DOHH2 (cell line): ENCODE data around the gene ADPRM.
A peak's percentile ranks its signal among the peaks of the same experiment; 100 is the strongest.

ENCODE experiments used
- H3F3A ChIP-seq: fragments of 200-600 bp; sonication (generic), shearing (Covaris generic); 2 replicates; pipeline ENCODE4 v1.6.0; 2016; ENCODE audit warnings: antibody characterized with exemption, mild to moderate bottlenecking; ENCODE audit not compliant: control insufficient read depth, insufficient read depth
- H3K27ac ChIP-seq: fragments of 200-600 bp; sonication (generic); 2 replicates; pipeline ENCODE4 v1.5.1; 2014; ENCODE audit warnings: low read depth, mild to moderate bottlenecking, low read length, moderate library complexity
- H3K27me3 ChIP-seq: fragments of 200-600 bp; sonication (generic); 2 replicates; pipeline ENCODE4 v1.6.1; 2014; ENCODE audit warnings: mild to moderate bottlenecking, low read length, mixed read lengths; ENCODE audit not compliant: control insufficient read depth
- H3K36me3 ChIP-seq: fragments of 200-600 bp; sonication (generic); 2 replicates; pipeline ENCODE4 v1.6.1; 2014; ENCODE audit warnings: mild to moderate bottlenecking, low read length, moderate library complexity, mixed read lengths; ENCODE audit not compliant: control insufficient read depth
- H3K4me1 ChIP-seq: fragments of 200-600 bp; sonication (generic); 2 replicates; pipeline ENCODE4 v1.6.1; 2014; ENCODE audit warnings: mild to moderate bottlenecking, low read length, mixed read lengths; ENCODE audit not compliant: control insufficient read depth
- H3K4me2 ChIP-seq: fragments of 200-600 bp; sonication (generic); 2 replicates; pipeline ENCODE4 v1.6.0; 2014; ENCODE audit warnings: mild to moderate bottlenecking, low read length, moderate library complexity
- H3K4me3 ChIP-seq: fragments of 200-600 bp; sonication (generic); 2 replicates; pipeline ENCODE4 v1.5.1; 2014; ENCODE audit warnings: mild to moderate bottlenecking, low read length, mixed read lengths
- H3K79me2 ChIP-seq: fragments of 200-600 bp; sonication (generic); 2 replicates; pipeline ENCODE4 v1.6.1; 2014; ENCODE audit warnings: mild to moderate bottlenecking, low read length, mixed read lengths; ENCODE audit not compliant: control insufficient read depth
- H3K9me2 ChIP-seq: fragments of 200-600 bp; sonication (generic); replicated peaks from 2 replicates; pipeline ENCODE4 v1.6.1; 2014; ENCODE audit warnings: mild to moderate bottlenecking, low read length, mixed read lengths; ENCODE audit not compliant: control insufficient read depth
- H3K9me3 ChIP-seq: fragments of 200-600 bp; sonication (generic); 2 replicates; pipeline ENCODE4 v1.6.1; 2014; ENCODE audit warnings: antibody characterized with exemption, low read length, mixed read lengths; ENCODE audit not compliant: control insufficient read depth, insufficient read depth
- H4K20me1 ChIP-seq: fragments of 200-600 bp; sonication (generic); 2 replicates; pipeline ENCODE4 v1.6.0; 2014; ENCODE audit warnings: low read depth, mild to moderate bottlenecking, antibody characterized with exemption, low read length, moderate library complexity; ENCODE audit not compliant: control insufficient read depth, insufficient read depth
- EZH2phosphoT487 ChIP-seq: fragments of 200-600 bp; sonication (generic); IDR thresholded peaks from 2 replicates; pipeline ENCODE4 v1.6.1; 2017; ENCODE audit warnings: borderline replicate concordance, mild to moderate bottlenecking, antibody characterized with exemption, low read length, moderate library complexity, mixed read lengths
- TF ChIP-seq, protein P1 (sequence below): fragments of 200-600 bp; sonication (generic); IDR thresholded peaks from one replicate; pipeline ENCODE4 v1.5.1; 2014; ENCODE audit warnings: antibody characterized with exemption, mild to moderate bottlenecking, low read depth, low read length; ENCODE audit not compliant: poor library complexity, severe bottlenecking

The ADPRM gene

GRCh38 chr17:10697092-10698081, at the start of gene ADPRM, which contains the start of gene SCO1:
TSS of gene ADPRM (plus strand) at chr17:10697594. CDS start at chr17:10704927, 7,333 bp downstream.
TSS of gene SCO1 (minus strand) at chr17:10697533. CDS start at chr17:10697507, 26 bp downstream.
- H3K36me3 ChIP-seq = peaks cover 46% of the 10 kb centered on the region
- no peaks in the 10 kb centered on the region for H3K27me3 ChIP-seq
- H3K4me2 ChIP-seq = peak within 1 kb of the TSS; percentile 83
- no peaks in the 10 kb centered on the region for H3K9me2 ChIP-seq
- H3K4me3 ChIP-seq = peak within 1 kb of the TSS; percentile 95
- H3K79me2 ChIP-seq = peaks cover 72% of the 10 kb centered on the region
- no peak for TF ChIP-seq EZH2phosphoT487
- TF ChIP-seq, protein P1, sequence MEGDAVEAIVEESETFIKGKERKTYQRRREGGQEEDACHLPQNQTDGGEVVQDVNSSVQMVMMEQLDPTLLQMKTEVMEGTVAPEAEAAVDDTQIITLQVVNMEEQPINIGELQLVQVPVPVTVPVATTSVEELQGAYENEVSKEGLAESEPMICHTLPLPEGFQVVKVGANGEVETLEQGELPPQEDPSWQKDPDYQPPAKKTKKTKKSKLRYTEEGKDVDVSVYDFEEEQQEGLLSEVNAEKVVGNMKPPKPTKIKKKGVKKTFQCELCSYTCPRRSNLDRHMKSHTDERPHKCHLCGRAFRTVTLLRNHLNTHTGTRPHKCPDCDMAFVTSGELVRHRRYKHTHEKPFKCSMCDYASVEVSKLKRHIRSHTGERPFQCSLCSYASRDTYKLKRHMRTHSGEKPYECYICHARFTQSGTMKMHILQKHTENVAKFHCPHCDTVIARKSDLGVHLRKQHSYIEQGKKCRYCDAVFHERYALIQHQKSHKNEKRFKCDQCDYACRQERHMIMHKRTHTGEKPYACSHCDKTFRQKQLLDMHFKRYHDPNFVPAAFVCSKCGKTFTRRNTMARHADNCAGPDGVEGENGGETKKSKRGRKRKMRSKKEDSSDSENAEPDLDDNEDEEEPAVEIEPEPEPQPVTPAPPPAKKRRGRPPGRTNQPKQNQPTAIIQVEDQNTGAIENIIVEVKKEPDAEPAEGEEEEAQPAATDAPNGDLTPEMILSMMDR = peak; percentile 37
- H3K4me1 ChIP-seq = peaks cover 21% of the 10 kb centered on the region
- H3F3A ChIP-seq = no peaks in the 10 kb centered on the region
- 0 out of 2 replicates have a peak, but pooled peaks cover 7% of the 10 kb centered on the region for H4K20me1 ChIP-seq
- H3K27ac ChIP-seq = peak within 1 kb of the TSS; percentile 69
- no peaks in the 10 kb centered on the region for H3K9me3 ChIP-seq

GRCh38 chr17:10648381-10648780, 49.0 kb upstream of the ADPRM start:
- Histone ChIP-seq H3K27me3 (no peaks in the 10 kb centered on the region), H3K4me2 (no peak overlapping the region), H3K4me3 (no peak overlapping the region), H3K27ac (no peak overlapping the region), H4K20me1 (no peaks in the 10 kb centered on the region), H3K36me3 (no peaks in the 10 kb centered on the region), H3K4me1 (no peaks in the 10 kb centered on the region), H3K79me2 (no peaks in the 10 kb centered on the region), H3K9me2 (no peaks in the 10 kb centered on the region), H3K9me3 (no peaks in the 10 kb centered on the region), H3F3A (no peaks in the 10 kb centered on the region)
- TF ChIP-seq, protein P1 = no peak
- no peak for TF ChIP-seq EZH2phosphoT487

DNA sequence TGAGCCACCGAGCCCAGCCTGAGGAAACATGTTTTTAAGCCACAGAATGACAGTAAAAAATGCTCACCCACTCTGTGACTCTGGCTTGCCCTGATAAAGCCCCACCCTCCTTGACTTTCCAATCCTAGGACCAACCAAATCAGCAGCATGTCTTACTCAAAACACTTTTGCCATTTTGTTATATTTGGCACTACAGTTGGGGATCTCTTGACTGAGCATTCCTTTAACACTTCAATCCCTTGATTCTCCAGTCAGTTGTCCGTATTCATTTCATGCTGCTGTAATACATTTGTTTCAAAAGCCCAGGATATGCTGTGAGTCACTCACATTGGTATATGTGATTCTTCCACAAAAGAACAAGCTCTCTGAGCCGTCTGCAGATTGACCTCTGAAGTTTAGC, 48.4 kb upstream of the ADPRM start:
- Histone ChIP-seq H3K27me3 (no peaks in the 10 kb centered on the region), H3K4me2 (no peak overlapping the region), H4K20me1 (no peaks in the 10 kb centered on the region), H3K27ac (no peak overlapping the region), H3K9me2 (no peaks in the 10 kb centered on the region), H3K36me3 (no peaks in the 10 kb centered on the region), H3K9me3 (no peaks in the 10 kb centered on the region), H3K4me1 (no peaks in the 10 kb centered on the region), H3K79me2 (no peaks in the 10 kb centered on the region), H3K4me3 (no peak overlapping the region), H3F3A (no peaks in the 10 kb centered on the region)
- TF ChIP-seq, protein P1 = no peak
